ENCODE results near the gene SLC25A23.

DNA sequence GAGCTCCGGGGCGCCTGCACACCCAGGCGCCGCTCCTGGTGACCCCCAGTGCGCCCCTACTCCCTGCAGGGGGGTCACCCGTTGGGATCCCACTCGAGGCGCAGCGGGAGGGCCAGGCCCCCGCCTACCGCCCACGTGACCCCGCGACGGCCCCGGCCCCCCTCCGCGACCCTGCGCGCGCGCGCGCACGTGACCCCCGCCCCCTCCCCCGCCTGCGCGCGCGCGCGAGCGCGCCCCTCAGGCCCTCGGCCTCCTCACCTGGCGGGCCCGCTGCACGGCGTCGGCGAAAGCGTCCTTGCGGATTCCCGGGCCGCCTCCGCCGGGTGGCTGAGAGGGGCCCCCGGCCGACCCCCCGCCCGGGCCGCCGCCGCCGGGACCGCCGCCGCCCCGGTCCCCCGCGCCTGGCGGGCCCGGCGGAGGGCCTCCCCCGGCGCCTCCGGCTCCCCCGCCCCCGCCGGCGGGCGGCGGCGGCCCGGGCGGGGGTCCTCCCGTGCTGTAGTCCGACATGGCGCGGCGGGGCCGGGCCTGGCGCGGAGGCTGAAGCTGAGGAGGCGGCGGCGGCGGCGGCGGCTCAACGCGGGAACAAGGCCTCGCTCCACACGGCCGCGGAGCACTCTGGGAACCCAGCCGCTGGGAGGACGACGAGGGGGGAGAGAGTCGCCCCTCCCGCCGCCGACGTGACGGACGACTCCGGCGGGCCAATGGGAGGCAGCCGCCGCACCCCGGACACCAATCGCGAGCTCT, 35.2 kb downstream of the SLC25A23 start, which contains the start of gene KHSRP:
- TF ChIP-seq, protein P1, sequence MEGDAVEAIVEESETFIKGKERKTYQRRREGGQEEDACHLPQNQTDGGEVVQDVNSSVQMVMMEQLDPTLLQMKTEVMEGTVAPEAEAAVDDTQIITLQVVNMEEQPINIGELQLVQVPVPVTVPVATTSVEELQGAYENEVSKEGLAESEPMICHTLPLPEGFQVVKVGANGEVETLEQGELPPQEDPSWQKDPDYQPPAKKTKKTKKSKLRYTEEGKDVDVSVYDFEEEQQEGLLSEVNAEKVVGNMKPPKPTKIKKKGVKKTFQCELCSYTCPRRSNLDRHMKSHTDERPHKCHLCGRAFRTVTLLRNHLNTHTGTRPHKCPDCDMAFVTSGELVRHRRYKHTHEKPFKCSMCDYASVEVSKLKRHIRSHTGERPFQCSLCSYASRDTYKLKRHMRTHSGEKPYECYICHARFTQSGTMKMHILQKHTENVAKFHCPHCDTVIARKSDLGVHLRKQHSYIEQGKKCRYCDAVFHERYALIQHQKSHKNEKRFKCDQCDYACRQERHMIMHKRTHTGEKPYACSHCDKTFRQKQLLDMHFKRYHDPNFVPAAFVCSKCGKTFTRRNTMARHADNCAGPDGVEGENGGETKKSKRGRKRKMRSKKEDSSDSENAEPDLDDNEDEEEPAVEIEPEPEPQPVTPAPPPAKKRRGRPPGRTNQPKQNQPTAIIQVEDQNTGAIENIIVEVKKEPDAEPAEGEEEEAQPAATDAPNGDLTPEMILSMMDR (IDR thresholded peaks at IDR 0.05; ENCODE audit: low read length) = no peak
- TF ChIP-seq EZH2phosphoT487 (IDR thresholded peaks at IDR 0.05; ENCODE audit: low read length) = no peak
- TF ChIP-seq EZH2 (optimal IDR thresholded peaks at IDR 0.05; ENCODE audit: low read depth, low read length) = no peak
